Endothelial cell (in vitro differentiated cells): ENCODE measurements around the gene HDHD5. TPM values are rescaled to one million over a fixed set of nuclear protein-coding genes. Genes with fewer than 3 reads are reported as not detected.
A peak's percentile ranks its signal among the peaks of the same experiment; 100 is the strongest.

Experiments
- DNase-seq: peaks from one replicate; pipeline ENCODE4 v3.0.0; 2021; ENCODE audit warnings: low spot score
- H3K27ac Mint-ChIP-seq: one replicate; pipeline ENCODE4 v1.8.0; 2021; ENCODE audit warnings: mixed read lengths, inconsistent platforms; ENCODE audit not compliant: unreplicated experiment
- H3K27me3 Mint-ChIP-seq: one replicate; pipeline ENCODE4 v1.8.0; 2021; ENCODE audit warnings: mild to moderate bottlenecking, moderate library complexity, mixed read lengths, inconsistent platforms; ENCODE audit not compliant: unreplicated experiment
- H3K36me3 Mint-ChIP-seq: one replicate; pipeline ENCODE4 v1.8.0; 2021; ENCODE audit warnings: mild to moderate bottlenecking, low read depth, mixed read lengths, inconsistent platforms; ENCODE audit not compliant: unreplicated experiment
- H3K4me1 Mint-ChIP-seq: one replicate; pipeline ENCODE4 v1.8.0; 2021; ENCODE audit warnings: mild to moderate bottlenecking, mixed read lengths, inconsistent platforms; ENCODE audit not compliant: unreplicated experiment
- H3K4me3 Mint-ChIP-seq: one replicate; pipeline ENCODE4 v1.8.0; 2021; ENCODE audit warnings: mild to moderate bottlenecking, mixed read lengths, inconsistent platforms; ENCODE audit not compliant: unreplicated experiment
- H3K9me3 Mint-ChIP-seq: one replicate; pipeline ENCODE4 v1.8.0; 2021; ENCODE audit warnings: mixed read lengths, inconsistent platforms; ENCODE audit not compliant: unreplicated experiment
- CTCF ChIP-seq: fragments of 200-600 bp; sonication (generic); IDR thresholded peaks from one replicate; pipeline ENCODE4 v1.5.0; 2021; ENCODE audit warnings: antibody characterized with exemption; ENCODE audit not compliant: unreplicated experiment
- total RNA-seq: library from RNA; stranded (reverse); fragmentation: NEBNext Ultra II Directional; extraction: Animal tissue kit (Norgen Biotek cat#: 25700); gene quantifications from one replicate; pipeline ENCODE4 v1.2.1, GENCODE V29; 2021; ENCODE audit not compliant: unreplicated experiment

Gene HDHD5
- total RNA-seq, 1 donor from 2014 or later = 60.5 TPM

GRCh38 chr22:17145021-17145680, 13.9 kb downstream of the HDHD5 start:
- peaks cover 19% of the 10 kb centered on the region for H3K4me1 Mint-ChIP-seq
- peaks cover 34% of the 10 kb centered on the region for H3K36me3 Mint-ChIP-seq
- no peaks in the 10 kb centered on the region for H3K9me3 Mint-ChIP-seq
- DNase-seq = no peak
- H3K27ac Mint-ChIP-seq = no peak overlapping the region
- H3K4me3 Mint-ChIP-seq = no peak overlapping the region
- no peak for TF ChIP-seq CTCF
- H3K27me3 Mint-ChIP-seq = peaks cover 8% of the 10 kb centered on the region

DNA sequence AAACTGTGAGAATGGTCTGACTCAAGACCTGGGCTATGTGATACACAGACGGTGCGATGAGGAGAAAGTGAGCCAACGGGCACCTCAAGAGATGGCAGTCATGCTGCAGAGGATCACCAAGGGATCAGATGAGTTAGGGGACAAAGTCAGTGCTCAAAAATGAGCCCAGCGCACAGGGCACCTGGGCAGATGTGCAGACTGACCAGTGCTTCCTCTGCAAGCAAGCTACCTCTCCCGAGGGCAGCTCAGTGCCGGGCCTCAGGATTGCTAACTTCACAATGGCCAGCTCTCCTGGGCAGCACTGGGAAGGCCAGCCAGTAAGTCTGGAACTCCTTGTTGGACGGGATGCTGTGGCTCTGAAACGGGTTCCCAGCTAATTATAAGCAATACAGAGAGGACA, 15.3 kb downstream of the HDHD5 start:
- peaks cover 7% of the 10 kb centered on the region for H3K27me3 Mint-ChIP-seq
- H3K27ac Mint-ChIP-seq = no peak overlapping the region
- no peaks in the 10 kb centered on the region for H3K9me3 Mint-ChIP-seq
- DNase-seq = no peak
- peaks cover 24% of the 10 kb centered on the region for H3K4me1 Mint-ChIP-seq
- peaks cover 36% of the 10 kb centered on the region for H3K36me3 Mint-ChIP-seq
- TF ChIP-seq CTCF = no peak
- H3K4me3 Mint-ChIP-seq = no peak overlapping the region

GRCh38 chr22:17143101-17143500, 16.0 kb downstream of the HDHD5 start:
- no peak for DNase-seq
- no peak for TF ChIP-seq CTCF
- no peak overlapping the region for H3K27ac Mint-ChIP-seq
- peaks cover 5% of the 10 kb centered on the region for H3K27me3 Mint-ChIP-seq
- no peaks in the 10 kb centered on the region for H3K9me3 Mint-ChIP-seq
- peak overlapping the region; percentile 82 for H3K4me3 Mint-ChIP-seq
- H3K36me3 Mint-ChIP-seq = peaks cover 42% of the 10 kb centered on the region
- peaks cover 26% of the 10 kb centered on the region for H3K4me1 Mint-ChIP-seq

DNA sequence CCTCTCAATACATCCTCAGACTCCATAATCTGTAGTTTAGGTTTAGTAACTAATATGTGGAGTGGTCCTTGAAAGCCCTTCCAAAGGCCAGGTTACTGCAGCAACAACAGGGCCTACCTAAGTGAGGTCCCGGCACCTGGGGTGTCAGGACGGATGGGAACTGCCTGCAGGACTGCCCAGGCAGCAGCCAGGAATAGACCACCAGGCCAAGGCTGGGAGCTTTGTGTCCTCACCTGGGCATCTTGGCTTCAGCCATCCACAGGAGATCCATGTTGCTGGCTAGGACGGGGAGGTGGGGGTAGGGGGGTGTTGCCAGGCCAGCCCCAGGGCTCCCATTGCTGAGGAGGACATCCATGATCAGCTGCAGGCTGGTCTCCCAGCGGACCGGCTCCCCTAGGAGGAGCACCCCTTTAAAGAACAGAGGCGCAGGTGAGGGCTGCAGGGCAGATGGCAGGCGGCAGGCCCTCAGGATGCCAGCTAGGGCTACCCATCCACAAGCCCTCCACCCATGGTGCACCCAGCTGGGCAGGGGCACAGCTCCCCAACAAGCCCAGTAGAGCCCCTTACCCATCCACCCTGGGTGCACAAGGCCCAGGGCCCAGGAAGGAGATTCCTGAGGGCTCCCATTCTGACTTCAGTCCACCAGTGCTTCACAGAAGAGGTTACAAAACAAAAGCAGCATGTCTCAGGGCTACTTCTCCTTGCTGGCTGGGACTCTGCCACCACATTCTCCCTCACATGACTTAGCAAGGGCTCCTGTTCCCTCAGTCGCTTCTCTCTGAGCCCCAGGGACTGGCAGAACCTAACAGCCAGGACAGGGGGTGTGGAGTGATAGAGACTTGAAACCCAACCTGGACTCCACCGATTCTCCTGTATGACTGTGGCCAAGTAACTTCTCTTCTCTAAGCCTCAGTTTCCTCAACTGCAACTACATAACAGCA, 18.0 kb downstream of the HDHD5 start:
- H3K36me3 Mint-ChIP-seq = peaks cover 40% of the 10 kb centered on the region
- no peak for TF ChIP-seq CTCF

GRCh38 chr22:17140022-17140421, 19.1 kb downstream of the HDHD5 start:
- DNase-seq = no peak
- Mint-ChIP-seq H3K4me1 (peaks cover 24% of the 10 kb centered on the region), H3K27me3 (peaks cover under 1% of the 10 kb centered on the region), H3K4me3 (no peak overlapping the region), H3K27ac (peak overlapping the region; percentile 46), H3K9me3 (no peaks in the 10 kb centered on the region), H3K36me3 (peaks cover 43% of the 10 kb centered on the region)
- TF ChIP-seq CTCF = no peak

More for the DNA sequence above, 18.0 kb downstream of the HDHD5 start:
- no peak overlapping the region for H3K4me3 Mint-ChIP-seq
- peaks cover 2% of the 10 kb centered on the region for H3K27me3 Mint-ChIP-seq
- H3K9me3 Mint-ChIP-seq = no peaks in the 10 kb centered on the region
- peaks cover 29% of the 10 kb centered on the region for H3K4me1 Mint-ChIP-seq
- peak overlapping the region; percentile 46 for H3K27ac Mint-ChIP-seq
- no peak for DNase-seq
